SKM-1 treated with dmso at 0.1 percent for 144 hours (cell line): Measurements from ENCODE around the gene PLGRKT.
"Not testable (repeated sequence)": the region's sequence is repeated elsewhere in the genome, so short reads cannot be mapped to it uniquely, and the experiment has no call there.

Experiments
- DNase-seq: peaks from one replicate; lab custom pipeline; 2025; ENCODE audit not compliant: unreplicated experiment; lab: John Stamatoyannopoulos, UW

The PLGRKT gene

DNA sequence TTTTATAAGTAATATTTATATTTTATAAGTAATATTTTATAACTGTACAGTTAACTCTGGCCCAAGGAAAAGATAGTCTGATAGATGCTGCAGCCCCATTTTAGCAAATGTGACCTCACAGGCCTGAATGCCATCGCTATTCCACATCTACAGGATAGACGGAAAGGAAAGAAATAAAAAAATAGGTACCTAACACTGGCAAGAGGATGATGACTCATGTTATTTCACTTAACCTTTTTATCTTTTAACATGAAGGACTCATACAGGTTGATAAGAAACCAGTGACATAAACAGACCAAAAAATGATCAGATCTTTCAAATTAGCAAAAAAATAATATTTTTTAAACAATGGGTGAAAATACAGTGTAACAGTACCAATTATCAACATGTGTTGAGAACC is 15.3 kb upstream of the PLGRKT start:
- no peak for DNase-seq

DNA sequence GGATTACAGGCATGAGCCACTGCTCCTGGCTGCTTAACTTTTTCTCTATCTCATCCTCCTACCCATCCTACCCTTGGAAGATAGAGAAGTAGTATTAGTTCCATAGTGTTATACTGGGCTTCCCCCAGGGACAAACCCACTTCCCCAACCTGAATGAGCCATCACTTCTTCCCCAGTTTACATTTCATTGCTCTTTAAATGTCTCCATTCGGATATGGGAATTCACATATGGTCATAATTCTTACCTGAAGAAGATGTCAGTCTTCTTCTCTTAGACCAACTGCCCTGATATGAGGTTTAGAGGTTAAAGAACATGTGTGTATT is 14.5 kb upstream of the PLGRKT start:
- no peak for DNase-seq

DNA sequence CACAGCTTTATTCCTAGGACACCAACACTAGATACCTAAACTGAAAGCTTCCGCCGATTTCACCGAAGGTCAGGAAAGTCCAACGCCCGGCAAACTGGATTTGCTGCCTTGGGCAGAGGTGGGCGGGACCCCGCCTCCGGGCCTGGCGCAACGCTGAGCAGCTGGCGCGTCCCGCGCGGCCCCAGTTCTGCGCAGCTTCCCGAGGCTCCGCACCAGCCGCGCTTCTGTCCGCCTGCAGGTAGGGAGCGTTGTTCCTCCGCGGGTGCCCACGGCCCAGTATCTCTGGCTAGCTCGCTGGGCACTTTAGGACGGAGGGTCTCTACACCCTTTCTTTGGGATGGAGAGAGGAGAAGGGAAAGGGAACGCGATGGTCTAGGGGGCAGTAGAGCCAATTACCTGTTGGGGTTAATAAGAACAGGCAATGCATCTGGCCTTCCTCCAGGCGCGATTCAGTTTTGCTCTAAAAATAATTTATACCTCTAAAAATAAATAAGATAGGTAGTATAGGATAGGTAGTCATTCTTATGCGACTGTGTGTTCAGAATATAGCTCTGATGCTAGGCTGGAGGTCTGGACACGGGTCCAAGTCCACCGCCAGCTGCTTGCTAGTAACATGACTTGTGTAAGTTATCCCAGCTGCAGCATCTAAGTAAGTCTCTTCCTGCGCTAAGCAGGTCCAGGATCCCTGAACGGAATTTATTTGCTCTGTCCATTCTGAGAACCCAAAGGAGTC is 12.8 kb upstream of the PLGRKT start, which contains the start of gene CD274:
Gene CD274, plus strand, starts transcription at position 184 of the 733 bp plus-strand sequence. CDS start 5,572 bp downstream, outside the sequence.
- DNase-seq = peak; percentile 71

DNA sequence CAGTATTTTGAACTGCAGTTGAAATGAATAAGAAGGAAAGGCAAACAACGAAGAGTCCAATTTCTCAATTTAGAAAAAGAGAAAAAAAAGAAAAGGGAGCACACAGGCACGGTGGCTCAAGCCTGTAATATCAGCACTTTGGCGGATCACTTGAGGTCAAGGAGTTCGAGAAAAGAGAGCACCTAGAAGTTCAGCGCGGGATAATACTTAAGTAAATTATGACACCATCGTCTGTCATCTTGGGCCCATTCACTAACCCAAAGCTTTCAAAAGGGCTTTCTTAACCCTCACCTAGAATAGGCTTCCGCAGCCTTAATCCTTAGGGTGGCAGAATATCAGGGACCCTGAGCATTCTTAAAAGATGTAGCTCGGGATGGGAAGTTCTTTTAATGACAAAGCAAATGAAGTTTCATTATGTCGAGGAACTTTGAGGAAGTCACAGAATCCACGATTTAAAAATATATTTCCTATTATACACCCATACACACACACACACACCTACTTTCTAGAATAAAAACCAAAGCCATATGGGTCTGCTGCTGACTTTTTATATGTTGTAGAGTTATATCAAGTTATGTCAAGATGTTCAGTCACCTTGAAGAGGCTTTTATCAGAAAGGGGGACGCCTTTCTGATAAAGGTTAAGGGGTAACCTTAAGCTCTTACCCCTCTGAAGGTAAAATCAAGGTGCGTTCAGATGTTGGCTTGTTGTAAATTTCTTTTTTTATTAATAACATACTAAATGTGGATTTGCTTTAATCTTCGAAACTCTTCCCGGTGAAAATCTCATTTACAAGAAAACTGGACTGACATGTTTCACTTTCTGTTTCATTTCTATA is 12.0 kb upstream of the PLGRKT start:
- no peak for DNase-seq

DNA sequence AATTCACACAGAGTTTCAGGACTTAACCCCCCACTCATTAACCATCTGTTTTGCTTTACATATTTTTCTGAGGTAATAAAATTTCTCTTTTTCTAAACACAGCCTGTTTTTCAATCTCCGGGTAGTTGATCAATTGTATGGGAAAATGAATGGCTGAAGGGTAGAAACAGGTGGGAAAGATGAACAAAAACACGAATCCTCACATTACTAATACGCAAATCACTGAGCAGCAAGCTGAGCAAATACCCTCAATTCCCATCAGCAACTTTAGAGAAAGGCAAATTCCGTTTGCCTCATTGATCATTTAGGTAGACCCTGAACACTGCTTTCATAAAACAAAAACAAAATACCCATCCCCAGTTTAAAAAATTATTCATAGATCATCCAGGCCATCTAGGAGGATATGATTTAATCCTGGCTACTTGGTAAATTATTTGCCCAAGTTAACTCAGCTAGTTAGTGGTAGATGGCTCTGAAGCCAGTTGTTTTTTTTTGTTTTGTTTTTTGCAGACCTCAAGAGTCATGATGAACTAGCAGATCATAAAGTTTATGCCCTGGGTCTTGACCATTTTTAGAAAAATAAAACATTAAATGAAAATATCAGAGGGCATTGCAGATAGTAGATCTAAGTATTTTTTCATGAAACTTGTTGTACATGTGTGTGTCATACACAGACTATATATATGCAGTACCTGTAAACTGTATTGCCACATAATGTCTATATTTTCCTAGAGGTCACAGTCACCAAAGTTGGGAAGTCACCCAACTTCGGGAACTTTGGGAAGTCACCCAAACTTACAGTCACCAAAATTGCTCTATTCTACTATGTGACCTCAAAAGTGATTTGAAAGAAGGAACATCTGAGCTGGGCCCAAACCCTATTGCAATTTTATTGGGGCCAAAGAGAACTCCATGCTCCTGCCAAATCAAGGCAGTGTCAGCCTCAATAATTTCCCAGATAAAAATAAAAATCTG is 11.0 kb upstream of the PLGRKT start:
- DNase-seq = no peak

DNA sequence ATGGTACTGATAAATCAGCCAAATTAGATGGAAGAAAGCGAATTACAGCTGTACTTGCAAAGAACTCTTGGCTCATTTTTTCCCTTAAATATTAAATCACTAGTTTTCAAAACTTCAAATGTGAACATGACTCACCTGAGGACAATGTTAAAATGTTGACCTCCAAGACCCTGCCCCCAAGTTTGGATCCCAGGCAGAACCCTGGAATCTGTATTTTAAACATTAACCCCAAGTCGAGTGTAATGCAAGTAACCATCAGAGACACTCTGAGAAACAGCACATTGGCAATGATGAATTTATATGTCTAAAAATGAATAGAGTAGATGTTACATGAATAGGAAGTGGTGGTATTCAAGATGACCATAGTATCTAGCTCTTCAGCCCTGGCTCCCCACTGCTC is 10.3 kb upstream of the PLGRKT start:
- DNase-seq = no peak

DNA sequence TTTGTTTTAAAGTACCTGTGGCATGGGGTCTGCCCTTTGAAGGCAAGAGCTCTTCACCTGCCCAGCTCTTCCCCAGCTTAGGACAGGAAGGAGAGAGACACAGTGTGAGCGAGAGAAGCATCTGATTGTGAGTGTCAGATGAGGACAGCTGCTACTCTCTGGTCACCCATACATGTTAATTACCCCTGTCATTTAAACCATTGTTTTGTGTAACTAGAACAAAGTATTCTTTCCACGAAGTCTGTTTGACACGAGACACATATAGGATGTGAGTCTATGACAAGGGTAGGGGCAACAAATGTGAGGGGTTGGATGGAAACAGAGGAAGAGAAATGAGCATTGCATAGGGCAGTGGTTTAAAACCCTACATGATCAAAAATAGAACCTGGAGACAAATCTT is 9.6 kb upstream of the PLGRKT start:
- no peak for DNase-seq

DNA sequence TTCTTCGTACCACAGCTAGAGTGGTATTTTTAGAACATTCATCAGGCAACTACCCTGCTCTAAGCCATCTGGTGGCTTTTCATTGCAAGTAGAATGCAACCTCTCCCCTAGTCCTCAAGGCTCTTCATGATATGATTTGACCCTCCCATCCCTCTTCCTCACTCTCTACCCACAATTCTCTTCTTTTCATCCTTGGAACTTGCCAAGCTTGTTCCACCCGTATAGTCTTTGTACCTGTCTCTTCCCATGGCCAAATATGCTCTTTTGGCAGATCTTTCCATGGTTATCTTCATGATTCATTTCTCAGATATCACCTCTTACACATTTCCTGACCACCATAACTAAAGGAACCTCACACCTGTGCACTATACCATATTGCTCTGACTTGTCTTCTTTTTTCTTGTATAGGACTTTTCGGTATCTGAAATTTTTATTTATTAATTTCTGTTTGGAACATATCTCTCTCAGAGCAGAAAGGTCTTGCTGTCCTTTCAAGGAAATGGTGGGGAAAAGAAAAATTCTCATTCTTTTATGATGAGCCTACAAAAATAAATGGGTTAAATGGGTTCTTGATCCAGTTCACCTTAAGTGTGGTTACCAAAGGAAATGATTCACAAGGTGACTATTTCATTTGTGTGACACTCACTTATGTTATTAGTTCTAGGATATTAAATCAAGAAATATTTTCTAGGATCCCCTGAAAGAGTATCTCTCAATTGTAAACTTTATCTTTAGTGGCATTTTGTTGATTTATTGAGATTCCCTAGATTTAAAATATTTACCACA is 8.9 kb upstream of the PLGRKT start:
- DNase-seq = no peak

DNA sequence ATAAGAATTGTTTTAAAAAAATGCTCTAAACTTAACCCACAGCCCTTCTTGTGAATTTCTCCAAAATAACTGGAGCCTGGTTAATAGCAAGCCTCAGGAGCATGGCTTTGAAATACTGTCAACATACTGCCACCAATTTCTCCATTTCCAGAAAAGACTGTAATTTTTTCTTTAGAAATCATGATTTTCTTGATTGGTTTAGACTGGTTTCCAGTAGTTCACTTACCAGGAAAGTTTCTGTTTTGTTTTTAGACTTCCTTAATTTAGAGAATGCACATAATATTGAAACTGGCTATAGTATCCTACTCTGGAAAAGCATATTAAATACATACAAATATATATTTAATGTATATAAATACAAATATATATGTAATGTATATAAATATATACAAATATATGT is 8.2 kb upstream of the PLGRKT start:
- no peak for DNase-seq

DNA sequence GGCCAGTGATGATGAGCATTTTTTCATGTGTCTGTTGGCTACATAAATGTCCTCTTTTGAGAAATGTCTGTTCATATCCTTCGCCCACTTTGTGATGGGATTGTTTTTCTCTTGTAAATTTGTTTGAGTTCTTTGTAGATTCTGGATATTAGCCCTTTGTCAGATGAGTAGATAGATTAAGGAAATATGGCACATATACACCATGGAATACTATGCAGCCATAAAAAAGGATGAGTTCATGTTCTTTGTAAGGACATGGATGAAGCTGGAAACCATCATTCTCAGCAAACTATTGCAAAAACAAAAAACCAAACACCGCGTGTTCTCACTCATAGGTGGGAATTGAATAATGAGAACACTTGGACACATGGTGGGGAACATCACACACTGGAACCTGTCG is 7.4 kb upstream of the PLGRKT start:
- not testable (repeated sequence) for DNase-seq

DNA sequence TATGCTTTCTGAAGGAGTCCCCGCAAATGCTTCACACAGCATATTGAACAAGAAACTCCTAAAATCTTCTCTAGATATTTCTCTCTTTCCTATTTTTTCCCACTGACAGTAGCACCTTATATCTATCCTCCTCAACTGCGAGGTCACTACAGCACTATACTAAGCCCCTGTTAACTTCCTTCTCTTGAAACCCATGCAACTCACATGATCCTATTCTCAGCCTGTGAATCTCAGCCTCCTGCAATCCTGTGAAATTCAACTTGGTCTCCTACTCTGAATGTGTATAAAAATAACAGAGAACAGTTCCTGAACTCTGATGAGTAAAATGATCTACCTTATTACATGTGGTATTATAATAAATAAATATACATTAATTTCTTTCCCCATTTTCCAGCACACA is 6.1 kb upstream of the PLGRKT start:
- no peak for DNase-seq

DNA sequence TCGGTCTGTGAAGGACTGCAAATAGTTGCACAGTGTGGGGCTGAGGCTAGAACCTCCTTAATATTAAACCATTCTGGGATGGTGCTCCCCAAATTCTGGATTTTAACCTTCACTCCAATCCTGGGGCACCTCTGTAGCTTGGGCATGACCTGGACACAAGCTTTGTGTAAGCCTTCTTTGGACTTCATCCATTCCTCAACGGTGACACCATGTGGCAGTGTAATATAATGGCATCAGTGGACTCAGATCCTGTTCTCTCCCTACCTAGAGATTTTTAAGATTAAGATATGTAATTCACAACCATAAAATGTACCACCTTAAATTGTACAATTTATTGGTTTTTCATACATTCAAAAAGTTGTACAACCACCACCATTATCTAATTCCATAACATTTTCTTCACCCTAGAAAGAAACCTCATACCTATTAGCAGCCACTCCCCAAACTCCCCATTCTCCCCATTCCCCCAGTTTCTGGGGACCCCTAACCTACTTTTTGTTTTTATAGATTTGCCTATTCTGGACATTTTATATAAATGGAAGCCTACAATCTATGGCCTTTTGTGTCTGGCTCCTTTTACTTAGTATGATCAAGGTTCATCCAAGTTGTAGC is 4.8 kb upstream of the PLGRKT start:
- peak; percentile 34 for DNase-seq

DNA sequence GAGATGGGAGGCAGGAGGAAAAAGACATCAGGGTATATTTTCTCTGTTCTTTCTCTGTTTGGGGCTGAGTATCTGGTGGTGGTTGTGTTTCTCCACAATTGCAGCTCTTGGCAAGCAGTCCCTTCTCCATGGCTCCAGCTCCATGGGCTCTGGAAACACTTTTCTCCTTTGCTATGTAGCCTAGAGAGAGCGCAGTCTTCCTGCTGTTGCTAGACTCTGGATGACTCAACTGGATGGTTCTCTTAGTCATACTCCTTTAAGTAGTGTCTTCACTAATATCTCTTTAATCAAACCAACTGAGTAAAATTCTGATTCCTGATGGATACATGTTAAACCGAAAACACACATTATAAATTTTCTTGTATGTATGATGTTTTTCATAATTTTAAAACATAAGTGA is 3.3 kb upstream of the PLGRKT start:
- DNase-seq = no peak

DNA sequence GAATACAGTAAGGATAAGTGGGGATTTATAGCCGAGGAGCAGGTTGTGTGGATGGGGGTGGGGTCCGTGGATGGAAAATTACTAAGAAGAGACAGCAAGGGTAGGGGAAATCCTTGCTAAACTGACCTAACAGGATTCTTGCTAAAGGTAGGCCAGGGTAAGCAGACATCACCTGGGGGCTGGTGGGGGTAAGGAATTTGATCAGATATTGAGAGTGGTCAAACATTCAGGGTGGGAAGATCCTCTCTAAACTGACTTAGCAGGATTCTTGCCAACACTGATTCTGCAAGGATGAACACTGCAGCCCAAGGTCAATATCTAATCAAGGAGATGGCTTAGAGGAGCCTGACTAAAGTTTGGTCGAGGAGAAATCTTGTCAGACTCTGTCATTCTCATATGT is 2.7 kb upstream of the PLGRKT start:
- no peak for DNase-seq

DNA sequence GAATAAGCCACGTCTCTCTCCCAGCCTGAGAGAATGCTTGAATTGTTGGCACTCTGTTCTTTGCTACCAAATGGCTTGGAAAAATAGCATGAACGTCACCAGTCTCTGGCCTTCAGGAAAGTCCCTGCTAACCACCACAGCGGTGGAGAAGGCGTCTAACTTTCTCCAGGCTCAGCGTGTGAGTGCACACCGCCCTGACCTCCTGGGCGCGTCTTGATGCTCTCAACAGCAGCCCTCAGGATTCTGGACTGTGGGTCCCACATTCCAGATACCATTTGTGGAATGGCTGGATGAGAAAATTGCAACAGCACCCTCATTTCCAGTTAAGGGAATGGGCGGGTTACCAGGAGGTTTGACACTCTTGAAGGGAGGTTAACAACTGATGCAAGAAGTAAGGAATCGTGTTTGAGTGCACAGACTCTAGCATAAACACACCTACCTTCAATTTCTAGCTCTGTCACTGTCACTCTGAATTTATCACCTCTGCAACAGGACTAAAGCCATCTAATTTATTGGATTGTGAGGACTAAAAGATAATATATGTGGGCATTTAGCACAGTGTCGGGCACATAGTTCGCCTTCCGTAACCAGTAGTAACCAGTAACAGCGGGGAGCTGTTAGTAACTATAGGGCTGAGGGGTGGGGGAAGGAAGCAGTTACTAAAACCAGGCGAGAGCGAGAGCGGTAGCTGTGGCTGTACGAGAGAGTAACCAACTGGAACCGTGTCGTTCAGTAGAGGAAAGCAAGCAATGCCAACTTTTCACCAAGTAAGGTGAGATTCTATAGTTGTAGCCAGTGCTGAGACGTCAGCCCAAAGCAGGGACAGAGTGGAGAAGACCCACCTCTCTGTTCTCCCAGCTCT is 807 bp upstream of the PLGRKT start:
- no peak for DNase-seq

DNA sequence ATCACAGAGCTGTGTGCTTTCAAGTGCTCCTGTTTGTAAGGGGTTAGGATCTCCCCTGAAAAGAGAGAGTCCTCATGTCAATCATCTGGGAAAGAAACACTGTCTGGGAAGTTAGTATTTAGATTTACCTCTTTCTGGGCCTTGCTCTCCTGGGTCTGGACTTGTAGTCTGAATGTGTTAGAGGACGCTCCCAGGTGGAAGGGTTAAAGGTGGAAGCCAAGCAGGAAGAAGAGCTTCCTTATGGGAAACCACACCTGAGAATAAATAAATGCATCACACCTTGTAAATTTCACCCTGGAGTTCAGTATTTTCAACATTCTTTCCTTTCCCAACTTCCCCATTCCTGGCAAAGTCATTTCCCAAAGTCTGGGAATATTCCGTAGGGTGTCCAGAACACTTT is 1.3 kb downstream of the PLGRKT start:
- no peak for DNase-seq

DNA sequence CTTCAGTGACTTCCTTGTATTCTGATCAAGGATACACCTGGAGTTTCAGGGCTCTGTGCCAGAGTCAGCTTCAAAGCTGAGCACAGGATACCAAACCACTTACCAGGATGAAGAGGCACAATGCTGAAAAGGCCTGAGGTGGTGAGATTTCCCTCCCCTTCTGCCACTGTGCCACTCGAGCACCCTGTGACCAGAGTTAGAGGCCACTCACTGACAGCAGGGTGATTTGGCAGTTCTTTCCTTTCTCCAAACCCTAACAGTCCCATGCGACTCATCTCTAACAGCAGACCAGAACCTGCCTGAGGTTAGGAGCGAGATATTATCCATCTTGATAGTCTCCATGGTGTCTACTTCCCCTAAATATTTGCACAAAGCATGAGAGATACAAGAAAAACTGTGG is 1.8 kb downstream of the PLGRKT start:
- no peak for DNase-seq

DNA sequence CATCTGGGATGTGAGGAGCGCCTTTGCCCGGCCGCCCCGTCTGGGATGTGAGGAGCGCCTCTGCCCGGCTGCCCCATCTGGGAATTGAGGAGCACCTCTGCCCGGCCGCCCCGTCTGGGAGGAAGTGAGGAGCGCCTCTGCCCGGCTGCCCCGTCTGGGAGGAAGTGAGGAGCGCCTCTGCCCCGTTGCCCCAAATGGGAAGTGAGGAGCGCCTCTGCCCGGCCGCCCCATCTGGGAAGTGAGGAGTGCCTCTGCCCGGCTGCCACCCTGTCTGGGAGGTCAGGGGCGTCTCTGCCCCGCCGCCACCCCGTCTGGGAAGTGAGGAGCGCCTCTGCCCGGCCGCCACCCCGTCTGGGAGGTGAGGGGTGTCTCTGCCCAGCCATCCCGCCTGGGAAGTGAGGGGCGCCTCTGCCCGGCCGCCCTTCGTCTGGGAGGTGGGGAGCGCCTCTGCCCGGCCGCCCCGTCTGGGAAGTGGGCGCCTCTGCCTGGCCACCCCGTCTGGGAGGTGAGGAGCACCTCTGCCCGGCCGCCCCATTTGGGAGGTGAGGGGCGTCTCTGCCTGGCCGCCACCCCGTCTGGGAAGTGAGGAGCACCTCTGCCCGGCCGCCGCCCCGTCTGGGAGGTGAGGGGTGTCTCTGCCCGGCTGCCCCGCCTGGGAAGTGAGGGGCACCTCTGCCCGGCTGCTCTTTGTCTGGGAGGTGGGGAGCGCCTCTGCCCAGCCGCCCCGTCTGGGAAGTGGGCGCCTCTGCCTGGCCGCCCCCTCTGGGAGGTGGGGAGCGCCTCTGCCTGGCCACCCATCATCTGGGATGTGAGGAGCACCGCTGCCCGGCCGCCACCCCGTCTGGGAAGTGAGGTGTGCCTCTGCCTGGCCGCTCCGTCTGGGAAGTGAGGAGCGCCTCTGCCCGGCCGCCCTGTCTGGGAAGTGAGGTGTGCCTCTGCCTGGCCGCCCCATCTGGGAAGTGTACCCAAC is 3.6 kb downstream of the PLGRKT start:
- not testable (repeated sequence) for DNase-seq
